ENCODE data around the gene ABCG2.
"Not testable (repeated sequence)": the region's sequence is repeated elsewhere in the genome, so short reads cannot be mapped to it uniquely, and the experiment has no call there.

ABCG2 gene

GRCh38 chr4:88163336-88163735 is 4.9 kb upstream of the ABCG2 start:
- DNase-seq: no peak

GRCh38 chr4:88162626-88163025 is 4.2 kb upstream of the ABCG2 start:
- no peak for DNase-seq

- DNase-seq: no peak
Observed at GRCh38 chr4:88159229-88159725, 838 bp upstream of the ABCG2 start.

GRCh38 chr4:88158038-88158488 is 376 bp downstream of the ABCG2 start:
- DNase-seq: no peak

GRCh38 chr4:88152331-88152730 is 6.1 kb downstream of the ABCG2 start:
- DNase-seq: not testable (repeated sequence)

GRCh38 chr4:88148560-88148959 is 9.9 kb downstream of the ABCG2 start:
- no peak for DNase-seq

GRCh38 chr4:88147799-88148217 is 10.6 kb downstream of the ABCG2 start:
- no peak for DNase-seq

GRCh38 chr4:88146891-88147290 is 11.5 kb downstream of the ABCG2 start:
- DNase-seq: no peak

GRCh38 chr4:88144866-88145300 is 13.6 kb downstream of the ABCG2 start:
- DNase-seq: no peak

- DNase-seq: no peak
Observed at GRCh38 chr4:88144048-88144447, 14.4 kb downstream of the ABCG2 start.

GRCh38 chr4:88143504-88143903 is 14.9 kb downstream of the ABCG2 start:
- no peak for DNase-seq

GRCh38 chr4:88138561-88138960 is 19.9 kb downstream of the ABCG2 start:
- no peak for DNase-seq

- DNase-seq: no peak
Observed at GRCh38 chr4:88137112-88137511, 21.3 kb downstream of the ABCG2 start.

GRCh38 chr4:88136249-88136648 is 22.2 kb downstream of the ABCG2 start:
- no peak for DNase-seq

- DNase-seq: no peak
Observed at GRCh38 chr4:88135356-88135663, 23.1 kb downstream of the ABCG2 start.

- no peak for DNase-seq
Observed at GRCh38 chr4:88134536-88135355, 23.7 kb downstream of the ABCG2 start.

- DNase-seq: no peak
Observed at GRCh38 chr4:88134111-88134510, 24.3 kb downstream of the ABCG2 start.

- DNase-seq: no peak
Observed at GRCh38 chr4:88130544-88131305, 27.7 kb downstream of the ABCG2 start.

- DNase-seq: no peak
Observed at GRCh38 chr4:88130003-88130402, 28.4 kb downstream of the ABCG2 start.

GRCh38 chr4:88122260-88122659 is 36.2 kb downstream of the ABCG2 start:
- DNase-seq: not testable (repeated sequence)

GRCh38 chr4:88119943-88120342 is 38.5 kb downstream of the ABCG2 start:
- DNase-seq: no peak

- DNase-seq: no peak
Observed at GRCh38 chr4:88115587-88115986, 42.9 kb downstream of the ABCG2 start.

GRCh38 chr4:88112856-88113255 is 45.6 kb downstream of the ABCG2 start:
- no peak for DNase-seq

GRCh38 chr4:88110826-88111225 is 47.6 kb downstream of the ABCG2 start:
- DNase-seq: no peak

Data from NCI-H1930 (cell line).